Raji (cell line): ENCODE results near the gene NPR3.

Experiments
- POLR2A ChIP-seq: IDR thresholded peaks from 2 replicates; pipeline ENCODE4 v1.6.1; 2011; ENCODE audit warnings: low read depth, low read length, control low read depth; ENCODE audit not compliant: insufficient read depth

The NPR3 gene

GRCh38 chr5:32707418-32707997 lies 3.6 kb upstream of the NPR3 start:
- TF ChIP-seq POLR2A: no peak

GRCh38 chr5:32708949-32709348 lies 2.2 kb upstream of the NPR3 start:
- TF ChIP-seq POLR2A: no peak

- no peak for TF ChIP-seq POLR2A
Measured at GRCh38 chr5:32709750-32710549, 1.2 kb upstream of the NPR3 start.

- no peak for TF ChIP-seq POLR2A
Measured at GRCh38 chr5:32711362-32711680, 200 bp downstream of the NPR3 start.

GRCh38 chr5:32711681-32712480 lies 760 bp downstream of the NPR3 start:
- TF ChIP-seq POLR2A: no peak

GRCh38 chr5:32712481-32713360 lies 1.6 kb downstream of the NPR3 start:
- TF ChIP-seq POLR2A: no peak

- no peak for TF ChIP-seq POLR2A
Measured at GRCh38 chr5:32713361-32713769, 2.2 kb downstream of the NPR3 start.

- TF ChIP-seq POLR2A: no peak
Measured at GRCh38 chr5:32713770-32714381, 2.8 kb downstream of the NPR3 start.

- no peak for TF ChIP-seq POLR2A
Measured at GRCh38 chr5:32714836-32715235, 3.7 kb downstream of the NPR3 start.

GRCh38 chr5:32720300-32720699 lies 9.2 kb downstream of the NPR3 start:
- TF ChIP-seq POLR2A: no peak

GRCh38 chr5:32721626-32722025 lies 10.5 kb downstream of the NPR3 start:
- no peak for TF ChIP-seq POLR2A

GRCh38 chr5:32722957-32723356 lies 11.8 kb downstream of the NPR3 start:
- no peak for TF ChIP-seq POLR2A

GRCh38 chr5:32724526-32724925 lies 13.4 kb downstream of the NPR3 start:
- TF ChIP-seq POLR2A: no peak

GRCh38 chr5:32726086-32726557 lies 15.0 kb downstream of the NPR3 start:
- no peak for TF ChIP-seq POLR2A
